Tibial nerve (tissue), 3 donors: ENCODE results near the gene WWTR1.

ENCODE experiments used
- POLR2A ChIP-seq, 2 donors: fragments of 450-650 bp; IDR thresholded peaks; one replicate each; pipeline ENCODE4 v1.6.1; 2017; ENCODE audit warnings: antibody characterized with exemption in 2 of 2, mild to moderate bottlenecking in 2 of 2, moderate library complexity in 2 of 2
- TF ChIP-seq, protein P1 (sequence below), 5 experiments: fragments of 200-600 bp in 3 of 5; fragments of 450-650 bp in 2 of 5; sonication (generic) in 3 of 5; IDR thresholded peaks; one replicate each; pipeline ENCODE4 v1.5.1; 2016 to 2019; ENCODE audit warnings: antibody characterized with exemption in 5 of 5, mild to moderate bottlenecking in 3 of 5, moderate library complexity in 2 of 5

DNA sequence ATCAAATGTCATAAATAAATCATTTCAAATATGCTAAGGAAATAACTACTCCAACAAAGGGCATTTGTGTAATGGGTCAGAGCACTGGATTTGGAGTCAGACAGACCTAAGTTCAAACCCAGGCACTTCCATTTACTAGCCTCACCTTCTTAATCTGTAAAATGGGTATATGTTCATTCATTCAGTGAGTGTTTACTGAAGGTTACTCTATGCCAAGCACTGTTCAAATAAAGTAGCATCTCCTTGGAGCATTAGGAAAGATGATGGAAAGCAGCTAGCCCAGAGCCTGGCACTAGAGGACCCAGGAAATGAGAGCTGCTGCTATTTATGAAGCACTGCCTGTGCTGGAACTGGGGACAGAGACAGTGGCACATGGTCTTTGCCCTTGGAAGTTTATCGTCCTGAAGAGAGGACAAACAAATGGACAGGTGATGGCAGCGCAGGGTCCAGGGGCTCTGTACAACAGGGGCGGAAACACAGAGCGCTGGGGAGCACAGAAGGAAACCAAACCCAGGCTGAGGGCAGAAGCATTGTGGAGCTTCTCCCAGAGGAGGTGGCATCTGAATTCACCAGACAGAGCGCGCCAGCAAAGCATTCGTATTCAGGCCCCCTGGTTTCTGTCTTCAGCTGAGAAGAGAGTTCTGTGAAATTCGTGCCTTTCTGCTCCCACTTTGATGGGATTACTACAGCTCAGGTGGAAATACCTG, 164.4 kb downstream of the WWTR1 start:
- TF ChIP-seq, protein P1, sequence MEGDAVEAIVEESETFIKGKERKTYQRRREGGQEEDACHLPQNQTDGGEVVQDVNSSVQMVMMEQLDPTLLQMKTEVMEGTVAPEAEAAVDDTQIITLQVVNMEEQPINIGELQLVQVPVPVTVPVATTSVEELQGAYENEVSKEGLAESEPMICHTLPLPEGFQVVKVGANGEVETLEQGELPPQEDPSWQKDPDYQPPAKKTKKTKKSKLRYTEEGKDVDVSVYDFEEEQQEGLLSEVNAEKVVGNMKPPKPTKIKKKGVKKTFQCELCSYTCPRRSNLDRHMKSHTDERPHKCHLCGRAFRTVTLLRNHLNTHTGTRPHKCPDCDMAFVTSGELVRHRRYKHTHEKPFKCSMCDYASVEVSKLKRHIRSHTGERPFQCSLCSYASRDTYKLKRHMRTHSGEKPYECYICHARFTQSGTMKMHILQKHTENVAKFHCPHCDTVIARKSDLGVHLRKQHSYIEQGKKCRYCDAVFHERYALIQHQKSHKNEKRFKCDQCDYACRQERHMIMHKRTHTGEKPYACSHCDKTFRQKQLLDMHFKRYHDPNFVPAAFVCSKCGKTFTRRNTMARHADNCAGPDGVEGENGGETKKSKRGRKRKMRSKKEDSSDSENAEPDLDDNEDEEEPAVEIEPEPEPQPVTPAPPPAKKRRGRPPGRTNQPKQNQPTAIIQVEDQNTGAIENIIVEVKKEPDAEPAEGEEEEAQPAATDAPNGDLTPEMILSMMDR (IDR thresholded peaks at IDR 0.05): no peak
- no peak for TF ChIP-seq POLR2A (IDR thresholded peaks at IDR 0.05)
